HG02885 (cell line): ENCODE data around the gene CLEC2L.

Source experiments
- ATAC-seq: cut with Tn5 transposase; IDR thresholded peaks from one replicate; pipeline ENCODE4 v1.9.1; 2021; ENCODE audit warnings: mild to moderate bottlenecking; ENCODE audit not compliant: unreplicated experiment, poor library complexity

CLEC2L gene

DNA sequence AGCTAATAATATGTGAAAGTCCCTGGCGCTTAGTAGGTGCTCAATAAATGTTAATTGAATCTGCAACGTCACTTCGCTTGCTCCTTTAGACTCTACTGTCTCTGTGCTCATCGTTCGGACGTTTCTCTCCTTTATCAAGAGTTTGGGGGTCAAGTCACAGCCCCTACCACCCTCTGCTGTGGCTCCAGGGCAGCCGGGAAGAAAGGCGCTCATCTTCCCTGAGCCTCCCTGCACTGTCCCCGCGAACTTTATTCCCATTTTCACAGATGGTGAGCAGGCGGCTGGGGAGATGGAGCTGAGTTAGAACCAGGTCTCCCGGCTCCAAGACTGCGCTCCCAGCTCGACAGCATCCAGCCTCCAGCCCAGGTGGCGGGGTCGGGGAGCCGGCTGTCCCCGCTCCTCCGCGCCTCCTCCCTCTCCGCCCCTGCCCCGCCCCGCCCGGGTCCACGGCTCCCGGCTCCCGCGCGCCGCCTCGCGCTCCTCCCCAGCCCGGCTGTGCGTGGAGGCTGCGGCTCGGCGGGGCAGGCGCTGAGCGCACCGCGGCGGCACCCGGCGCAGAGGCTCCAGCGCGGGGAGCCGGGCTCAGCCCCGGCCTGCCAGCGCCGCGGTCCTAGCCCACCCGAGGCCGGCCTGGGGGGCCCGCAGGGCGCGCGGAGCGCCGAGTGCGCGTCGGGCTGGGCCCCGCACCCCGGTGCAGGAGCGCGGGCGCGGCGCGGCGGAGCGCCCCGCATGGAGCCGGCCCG lies at the start of gene CLEC2L:
TSS of gene CLEC2L (plus strand) at position 487 of the 743 bp plus-strand sequence. CDS start at position 730, 243 bp downstream.
- ATAC-seq, result no peak

DNA sequence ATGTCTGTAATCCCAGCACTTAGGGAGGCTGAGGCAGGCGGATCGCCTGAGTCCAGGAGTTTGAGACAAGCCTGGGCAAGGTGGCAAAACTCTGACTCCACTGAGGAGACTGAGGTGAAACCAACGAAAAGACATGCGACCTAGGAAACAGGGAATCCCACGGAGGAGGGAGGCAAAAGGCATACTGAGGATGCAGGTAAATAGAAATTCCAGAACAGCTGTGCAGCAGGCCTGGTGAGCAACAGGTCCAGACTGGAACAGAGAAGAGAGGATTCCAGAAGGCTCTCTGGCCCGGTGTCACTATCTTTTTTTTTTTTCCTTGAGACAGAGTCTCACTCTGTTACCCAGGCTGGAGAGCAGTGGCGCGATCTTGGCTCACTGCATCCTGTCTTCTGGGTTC lies 47.3 kb upstream of the CLEC2L start:
- no peak for ATAC-seq

DNA sequence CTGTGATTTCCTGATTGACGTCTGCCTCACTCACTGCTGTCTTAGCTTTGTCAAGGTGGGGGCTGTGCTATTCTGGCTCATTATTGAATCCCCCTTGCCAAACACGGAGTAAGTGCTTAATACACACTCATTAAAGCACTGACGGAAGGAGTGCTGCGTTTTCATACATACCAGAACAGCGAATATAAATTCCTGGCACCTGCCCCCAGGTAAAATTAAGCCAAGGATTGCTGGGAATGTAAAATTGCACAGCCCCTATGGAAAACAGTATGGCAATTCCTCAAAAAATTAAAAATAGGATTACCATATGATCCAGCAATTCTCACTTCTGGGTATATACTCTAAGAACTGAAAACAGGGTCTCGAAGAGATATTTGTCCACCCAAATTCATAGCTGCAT lies 46.6 kb upstream of the CLEC2L start:
- no peak for ATAC-seq

DNA sequence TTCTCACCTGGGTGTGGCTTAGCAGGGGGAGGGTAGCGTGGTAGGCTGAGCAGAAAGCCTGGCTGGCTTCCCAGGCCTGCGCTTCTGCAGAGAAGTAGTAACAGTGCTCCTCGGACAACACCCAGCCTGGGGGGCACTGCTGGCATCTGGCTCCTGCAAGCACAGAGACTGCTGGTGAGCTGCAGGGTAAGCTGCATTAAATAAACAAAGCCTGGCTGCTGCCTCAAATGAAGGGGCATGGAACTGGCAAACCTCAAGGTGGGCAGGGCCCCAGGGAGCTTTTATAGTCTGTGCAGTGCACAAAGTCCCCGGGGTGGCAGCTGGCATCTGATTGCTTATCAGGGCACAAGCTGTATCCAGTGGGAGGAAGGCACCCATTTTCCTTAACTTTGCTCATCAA lies 43.9 kb upstream of the CLEC2L start:
- no peak for ATAC-seq

DNA sequence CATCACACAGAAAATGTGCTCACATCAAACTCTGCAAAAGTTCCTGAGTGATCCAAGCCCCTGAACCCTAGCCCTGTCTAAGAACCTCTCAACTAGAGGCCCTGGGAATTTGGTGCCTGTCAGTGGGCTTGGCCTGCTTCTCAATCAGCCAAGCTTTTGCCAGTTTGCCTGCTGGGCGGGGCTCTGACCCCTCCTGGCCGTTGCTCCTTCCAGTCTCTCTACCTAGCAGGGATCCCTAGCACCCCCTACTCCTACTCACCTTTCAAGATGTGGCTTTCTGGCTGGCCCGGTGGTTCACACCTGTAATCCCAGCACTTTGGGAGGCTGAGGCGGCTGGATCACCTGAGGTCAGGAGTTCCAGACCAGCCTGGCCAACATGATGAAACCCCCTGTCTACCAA lies 42.1 kb upstream of the CLEC2L start:
- no peak for ATAC-seq

DNA sequence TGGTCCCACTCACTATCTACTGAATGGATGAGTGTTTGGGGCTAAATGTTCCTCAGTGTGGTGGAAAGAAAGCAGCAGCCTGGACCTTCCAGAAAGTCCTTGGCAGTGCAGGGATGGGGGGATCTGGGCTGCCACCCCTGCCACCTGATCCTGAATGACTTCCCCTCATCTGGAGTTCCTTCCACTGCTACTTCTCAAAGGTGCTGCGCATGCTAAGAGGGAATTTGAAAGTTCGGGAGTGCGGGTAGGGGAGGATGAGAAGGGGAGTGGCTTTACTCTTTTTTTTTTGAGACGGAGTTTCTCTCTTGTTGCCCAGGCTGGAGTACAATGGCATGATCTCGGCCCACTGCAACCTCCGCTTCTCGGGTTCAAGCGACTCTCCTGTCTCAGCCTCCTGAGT lies 41.4 kb upstream of the CLEC2L start:
- ATAC-seq, result no peak

DNA sequence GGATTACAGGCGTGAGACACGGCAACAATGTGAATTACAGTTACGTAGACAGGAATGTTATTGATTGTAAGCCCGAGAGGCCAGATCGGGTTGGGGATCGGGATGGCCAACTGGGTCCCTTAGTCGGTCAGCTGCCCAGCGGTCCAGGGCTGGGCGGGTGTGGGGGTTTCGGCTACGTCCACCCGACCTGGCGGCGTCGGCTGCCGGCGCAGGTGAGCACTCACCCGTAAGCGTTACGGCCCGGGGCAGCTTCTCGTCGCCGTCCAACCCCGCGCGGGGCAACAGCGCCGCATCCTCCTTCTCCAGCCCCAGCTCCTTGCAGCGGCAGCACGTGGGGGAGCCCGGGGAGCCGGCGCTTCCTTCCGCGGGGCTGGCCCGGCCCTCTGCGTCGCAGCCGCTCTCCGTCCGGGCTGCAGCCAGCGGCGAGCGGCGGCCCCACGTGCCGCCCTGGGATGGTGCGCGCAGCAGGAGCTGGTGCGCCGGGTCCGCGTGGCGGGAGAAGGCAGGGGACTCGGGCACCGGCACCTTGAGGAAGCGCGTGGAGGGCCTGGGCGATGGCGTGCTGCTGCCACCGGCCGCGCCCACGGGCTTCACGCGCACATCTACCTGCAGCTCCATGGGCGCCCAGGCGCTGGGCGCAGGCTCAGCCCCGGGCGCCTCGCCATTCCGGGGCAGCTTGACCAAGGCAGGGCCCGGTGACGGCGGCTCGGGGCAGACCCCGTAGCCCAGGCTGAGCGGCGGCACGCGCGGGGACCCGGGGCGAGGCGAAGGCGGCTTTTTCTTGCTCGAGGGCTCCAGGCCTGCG lies 40.6 kb upstream of the CLEC2L start:
- peak; percentile 44 for ATAC-seq

DNA sequence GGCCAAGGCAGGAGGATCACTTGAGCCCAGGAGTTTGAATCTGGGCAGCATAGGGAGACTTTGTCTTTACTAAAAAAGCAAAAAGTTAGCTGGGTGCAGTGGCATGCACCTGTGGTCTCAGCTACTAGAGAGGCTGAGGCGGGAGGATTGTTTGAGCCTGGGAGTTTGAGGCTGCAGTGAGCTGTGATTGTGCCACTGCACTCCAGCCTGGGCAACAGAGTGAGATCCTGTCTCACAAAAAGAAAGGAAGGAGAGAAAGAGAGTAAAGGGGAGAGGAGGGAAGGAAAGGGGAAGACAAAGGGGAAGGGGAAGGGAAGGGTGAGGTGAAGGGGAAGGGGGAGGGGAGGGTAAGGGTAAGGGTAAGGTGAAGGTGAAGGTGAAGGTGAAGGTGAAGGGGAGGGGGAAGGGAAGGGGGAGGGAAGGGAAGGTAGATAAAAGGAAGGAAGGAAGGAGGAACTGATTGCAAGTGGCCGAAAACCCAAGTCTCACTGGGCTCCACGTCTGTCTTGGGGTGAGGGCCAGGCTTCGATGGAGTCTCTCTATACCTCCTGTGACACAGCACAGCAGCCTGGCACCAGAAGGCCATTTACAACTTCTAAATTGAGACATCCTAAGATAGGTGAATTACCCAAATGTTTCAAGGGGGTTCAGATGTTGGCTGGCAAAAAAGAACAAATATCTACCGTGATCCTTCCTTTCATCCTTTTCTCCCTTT lies 36.0 kb upstream of the CLEC2L start:
- ATAC-seq, result no peak

DNA sequence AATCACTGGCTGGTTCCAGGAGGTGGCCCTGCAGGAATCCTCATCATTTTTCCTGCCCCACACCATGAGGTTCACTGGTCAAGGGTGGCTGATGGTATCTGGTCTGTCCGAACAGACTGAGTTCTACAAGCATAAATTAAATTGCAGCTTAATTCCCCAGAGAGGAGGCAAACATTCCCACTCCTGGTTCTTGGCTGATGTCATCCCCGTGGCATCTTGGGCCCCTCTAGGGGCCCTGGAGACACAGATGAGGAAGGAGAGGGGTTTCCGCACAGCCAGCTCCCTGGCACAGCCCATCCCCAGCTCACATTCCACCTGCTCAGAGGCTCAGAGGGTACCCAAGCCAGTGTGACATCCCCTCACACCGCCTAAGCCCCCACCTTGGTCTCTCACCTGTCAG lies 34.7 kb upstream of the CLEC2L start:
- no peak for ATAC-seq

DNA sequence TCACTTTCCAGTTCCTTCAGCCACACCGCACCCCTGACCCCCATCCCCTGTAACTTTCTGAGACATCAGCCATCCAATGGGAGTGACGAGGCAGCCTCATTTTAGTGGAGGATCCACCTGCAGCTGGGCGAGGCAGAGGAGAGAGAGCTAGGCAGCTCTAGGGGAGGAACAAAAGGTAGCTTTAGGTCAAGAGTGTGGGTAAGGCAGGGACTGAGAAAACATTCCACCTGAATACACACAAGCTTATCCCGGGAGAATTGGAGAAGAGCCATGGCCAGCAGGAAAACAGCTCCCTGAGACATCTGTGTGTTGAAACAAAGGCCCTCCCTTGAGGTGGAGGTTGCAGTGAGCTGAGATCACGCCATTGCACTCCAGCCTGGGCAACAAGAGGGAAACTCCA lies 33.4 kb upstream of the CLEC2L start:
- ATAC-seq, result no peak

DNA sequence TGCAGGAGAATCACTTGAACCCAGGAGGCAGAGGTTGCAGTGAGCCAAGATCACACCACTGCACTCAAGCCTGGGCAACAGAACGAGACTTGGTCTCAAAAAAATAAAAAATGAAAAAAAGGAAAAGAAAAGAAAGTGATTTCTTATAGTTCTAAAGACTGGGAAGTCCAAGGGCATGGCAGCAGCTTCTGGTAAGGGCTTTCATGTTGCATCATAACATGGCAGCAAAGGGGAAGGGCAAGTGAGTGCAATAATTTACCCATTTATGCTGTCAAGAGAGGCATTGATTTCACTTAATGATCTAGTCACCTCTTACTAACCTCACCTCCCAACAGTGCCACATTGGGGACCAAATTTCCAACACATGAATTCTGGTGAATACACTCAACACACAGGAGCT lies 31.2 kb upstream of the CLEC2L start:
- no peak for ATAC-seq

DNA sequence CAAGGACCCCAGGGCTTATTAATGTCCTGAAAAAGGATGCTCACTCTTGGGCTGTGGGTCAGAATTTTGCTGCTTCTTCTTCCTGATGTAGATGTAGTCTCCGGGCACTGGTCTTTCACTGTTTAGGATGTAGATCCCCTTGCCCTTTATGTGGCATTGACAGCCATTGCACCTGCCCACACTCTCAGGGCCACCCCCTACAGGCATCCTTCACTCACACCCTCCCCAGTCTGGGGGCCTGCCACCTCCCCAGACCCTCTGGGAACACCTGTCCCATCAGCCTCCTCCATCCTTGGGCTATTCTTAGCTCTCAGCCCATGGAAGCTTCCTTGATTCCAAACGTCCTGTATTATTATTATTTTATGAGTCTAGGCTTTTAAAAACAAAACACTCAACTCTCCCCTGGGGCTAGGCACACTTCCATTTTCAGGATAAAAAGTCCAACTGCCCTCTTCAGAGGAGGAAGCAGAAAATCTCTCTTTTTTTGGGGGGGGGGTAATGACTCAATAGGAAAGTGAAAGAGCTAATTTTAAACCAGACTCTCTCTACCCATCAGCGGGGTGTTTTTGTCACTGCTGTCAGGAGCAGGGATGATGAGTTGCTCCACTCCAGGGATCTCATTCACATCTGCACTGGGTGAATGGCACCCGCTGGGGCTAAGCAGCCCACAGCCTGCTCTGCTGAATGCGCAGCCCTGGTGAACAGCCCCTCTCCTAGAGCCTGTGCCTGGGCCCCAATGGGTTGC lies 28.5 kb upstream of the CLEC2L start:
- peak; percentile 63 for ATAC-seq

DNA sequence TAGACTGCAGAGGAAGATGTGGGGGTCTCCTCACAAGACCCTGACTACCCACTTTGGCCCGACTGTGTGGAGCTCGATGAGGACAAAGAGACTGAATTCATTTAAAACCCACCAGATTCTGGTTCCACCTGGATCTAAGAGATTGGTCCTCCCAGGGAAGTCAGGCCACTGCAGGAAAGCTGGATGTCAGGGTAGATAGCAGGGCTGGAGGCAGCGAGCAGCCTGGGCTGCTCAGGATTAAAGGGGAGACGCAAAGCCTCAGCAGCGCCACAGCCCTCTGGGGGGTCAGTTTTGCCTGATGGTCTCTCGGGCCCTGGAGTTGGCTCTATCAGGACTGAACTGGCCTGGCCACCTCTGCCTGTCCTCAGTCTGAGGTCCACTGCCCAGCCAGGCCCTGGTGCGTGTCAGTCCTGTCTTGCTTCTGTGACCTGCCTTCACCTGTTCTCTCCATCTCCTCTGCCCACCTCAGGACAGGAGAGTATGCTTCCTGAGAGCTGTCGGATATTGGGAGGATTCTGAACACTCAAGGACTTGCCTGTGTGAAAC lies 27.8 kb upstream of the CLEC2L start:
- ATAC-seq, result no peak

DNA sequence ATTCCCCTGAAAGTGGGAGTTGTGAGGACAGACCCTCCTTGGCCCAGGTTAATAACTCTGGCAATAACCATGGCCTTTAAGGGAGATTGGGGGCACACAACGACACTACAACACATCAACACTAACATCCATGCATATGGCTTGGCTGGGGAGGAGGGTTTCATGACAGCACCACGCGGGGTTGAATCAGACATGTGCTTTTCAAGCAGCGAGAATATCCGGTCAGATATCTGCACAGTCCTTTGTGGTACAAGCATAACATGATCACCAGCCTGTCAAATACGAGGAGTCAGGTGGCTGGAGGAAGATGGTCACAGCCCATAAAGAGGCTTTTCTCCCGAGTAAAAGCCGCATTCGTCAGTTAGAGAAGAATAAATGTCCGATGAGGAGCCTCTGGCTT lies 27.0 kb upstream of the CLEC2L start:
- ATAC-seq, result no peak

DNA sequence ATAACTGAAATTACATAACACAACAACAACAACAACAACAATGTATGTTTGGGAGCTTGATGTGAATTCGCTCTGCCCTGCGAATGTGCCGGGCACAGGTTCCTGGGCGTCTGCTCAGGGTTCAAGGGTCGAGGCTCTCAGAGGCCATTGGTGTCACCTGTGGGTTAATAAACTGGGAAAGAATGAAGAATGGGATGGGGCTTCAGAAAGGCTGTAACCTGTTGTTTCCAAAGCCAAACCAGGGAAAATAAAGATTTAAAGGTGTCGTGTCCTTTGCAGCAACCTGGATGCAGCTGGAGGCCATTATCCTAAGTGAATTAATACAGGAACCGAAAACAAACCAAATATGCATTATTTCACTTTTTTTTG lies 22.7 kb upstream of the CLEC2L start:
- ATAC-seq, result no peak

DNA sequence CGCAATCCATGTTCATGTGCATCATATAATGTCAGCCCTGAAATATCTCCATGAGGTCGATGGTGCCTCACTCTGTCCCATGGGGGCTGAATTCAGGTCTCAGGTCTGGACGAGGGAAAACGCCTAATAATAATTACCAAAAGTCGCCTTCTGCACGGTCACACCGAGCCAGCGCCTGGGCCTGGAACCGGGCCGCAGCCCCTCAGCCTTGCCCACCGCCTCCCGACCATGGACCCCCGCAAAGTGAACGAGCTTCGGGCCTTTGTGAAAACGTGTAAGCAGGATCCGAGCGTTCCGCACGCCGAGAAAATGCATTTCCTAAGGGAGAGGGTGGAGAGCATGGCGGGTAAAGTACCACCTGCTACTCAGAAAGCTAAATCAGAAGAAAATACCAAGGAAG lies 21.3 kb upstream of the CLEC2L start:
- ATAC-seq, result no peak

DNA sequence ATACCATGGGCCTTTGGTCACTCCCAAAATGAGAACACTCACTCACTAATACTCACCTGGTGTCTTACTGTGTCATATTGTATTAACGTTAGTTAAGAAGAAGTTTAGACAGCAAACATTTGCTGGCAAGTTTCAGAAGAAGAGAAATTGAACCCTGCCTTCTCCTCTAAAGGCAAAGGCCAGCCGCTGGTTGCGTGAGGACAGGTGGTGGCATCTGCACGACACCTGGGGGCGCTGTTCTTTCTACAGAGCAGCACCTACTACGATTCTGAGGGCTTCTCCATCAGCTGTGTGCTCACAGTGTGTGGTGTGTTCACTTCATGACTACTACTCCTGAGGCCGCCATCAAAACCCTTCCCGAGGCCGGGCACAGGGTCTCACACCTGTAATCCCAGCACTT lies 17.9 kb upstream of the CLEC2L start:
- no peak for ATAC-seq

DNA sequence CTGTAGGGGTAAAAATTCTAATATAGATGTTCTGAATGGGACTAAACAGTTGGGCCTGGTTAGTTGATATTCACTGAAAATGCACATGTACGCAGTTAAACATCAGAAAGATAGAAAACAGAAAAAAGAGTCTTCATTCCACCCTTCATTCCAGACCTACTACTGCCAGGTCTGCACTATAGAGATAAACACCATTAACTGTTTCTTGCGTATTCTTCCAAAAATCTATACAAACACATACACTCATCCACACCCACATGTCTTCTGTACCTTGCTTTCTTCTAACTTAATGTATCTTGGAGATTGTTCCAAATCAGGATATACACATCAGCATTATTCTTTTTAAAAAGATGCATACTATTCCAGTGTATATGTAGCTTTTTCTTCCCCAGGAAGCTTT lies 13.9 kb upstream of the CLEC2L start:
- ATAC-seq, result no peak

DNA sequence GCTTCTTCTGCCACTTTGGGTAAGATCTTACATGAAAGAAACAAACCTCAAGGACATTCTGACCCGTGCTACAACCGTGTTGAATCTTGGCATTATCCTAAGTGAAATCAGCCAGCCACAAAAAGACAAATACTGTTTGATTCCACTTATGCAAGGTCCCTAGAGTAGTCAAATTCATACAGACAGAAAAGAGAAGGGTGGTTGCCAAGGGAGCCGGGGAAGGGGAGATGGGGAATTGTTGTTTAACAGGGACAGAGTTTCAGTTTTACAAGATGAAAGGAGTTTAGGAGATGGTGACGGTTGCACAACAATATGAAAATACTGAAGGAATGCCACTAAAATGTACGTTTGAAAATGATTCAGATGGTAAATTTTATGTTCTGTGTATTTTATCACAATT lies 12.2 kb upstream of the CLEC2L start:
- ATAC-seq, result no peak

DNA sequence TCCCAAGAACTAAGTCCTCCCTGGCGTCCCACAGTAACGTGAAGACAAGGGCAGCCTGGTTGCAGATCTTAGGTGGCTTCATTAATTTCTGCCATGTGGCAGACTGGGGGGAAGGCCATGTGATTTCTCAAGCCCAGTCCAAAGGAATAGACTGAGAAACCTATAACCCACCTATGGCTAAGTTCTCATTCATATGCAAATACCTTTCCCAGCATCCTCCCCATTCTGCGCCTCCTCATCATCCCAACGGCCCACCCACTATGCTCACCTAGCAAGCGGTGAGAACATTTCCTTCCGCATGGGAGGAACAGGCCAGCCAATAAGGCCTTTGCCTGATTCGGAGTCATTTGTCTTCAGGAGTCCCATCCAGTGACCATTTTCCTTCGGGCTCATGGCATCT lies 8.2 kb upstream of the CLEC2L start:
- ATAC-seq, result no peak
